ENCODE results near the gene TKFC. TPM values are rescaled to one million over a fixed set of nuclear protein-coding genes. Genes with fewer than 3 reads are reported as not detected.

TKFC gene
- polyA plus RNA-seq, 1 of the 3 experiments (the other 2 are of a cell fraction): 72.0 TPM

GRCh38 chr11:61357233-61357893, 24.3 kb downstream of the TKFC start (continued):
- TF ChIP-seq TCF12 (IDR thresholded peaks at IDR 0.05) (no peak), PBX3 (IDR thresholded peaks at IDR 0.05) (no peak), CHD2 (IDR thresholded peaks at IDR 0.05; ENCODE audit: low read length, partially characterized antibody) (no peak), FOXJ3 (CRISPR knock-in tag; IDR thresholded peaks at IDR 0.05) (no peak)

DNA sequence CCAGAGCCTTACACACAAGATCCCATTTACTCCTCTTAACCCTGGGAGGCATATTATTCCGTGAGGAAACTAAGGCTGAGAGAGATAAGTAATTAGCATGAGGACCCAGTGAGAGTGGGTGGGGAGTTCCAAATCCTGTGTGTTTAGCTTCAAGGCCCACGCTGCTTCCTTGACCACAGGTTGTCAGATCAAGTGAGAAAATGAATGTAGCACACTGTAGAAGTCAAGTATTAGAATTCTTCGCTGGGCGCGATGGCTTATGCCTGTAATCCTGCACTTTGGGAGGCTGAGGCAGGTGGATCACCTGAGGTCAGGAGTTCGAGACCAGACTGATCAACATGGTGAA, 24.8 kb downstream of the TKFC start:
- Histone ChIP-seq H3K9ac (no peak overlapping the region), H2AFZ (ENCODE audit: low read depth) (no peak overlapping the region), H3K79me2 (ENCODE audit: insufficient read depth) (peaks cover 29% of the 10 kb centered on the region), H4K20me1 (ENCODE audit: insufficient read depth) (no peaks in the 10 kb centered on the region), H3K4me3 (ENCODE audit: low read depth in 2 of 2, low read length in 1 of 2) (no peak overlapping the region), H3K4me1 (ENCODE audit: control insufficient read depth in 1 of 2, insufficient read depth in 2 of 2, low read depth in 1 of 2, low read length in 1 of 2) (peaks cover 0 to 14% of the 10 kb centered on the region in 2 experiments; a peak in 1 of 4 replicates), H3K36me3 (replicated peaks in 1 of 2; ENCODE audit: control insufficient read depth in 1 of 2, insufficient read depth in 2 of 2, low read length in 1 of 2) (peaks cover 5 to 10% of the 10 kb centered on the region in 2 experiments), H3F3A (replicated peaks; ENCODE audit: insufficient read depth) (peaks cover 6% of the 10 kb centered on the region), H3K27me3 (ENCODE audit: insufficient read depth) (no peaks in the 10 kb centered on the region), H3K27ac (ENCODE audit: low read depth in 2 of 2, low read length in 1 of 2) (no peak overlapping the region), H3K9me2 (no peaks in the 10 kb centered on the region), H3K4me2 (no peak overlapping the region), H3K9me3 (no peaks in the 10 kb centered on the region)
- 99% methylated on average over 6 of the region's 6 CpGs for WGBS (ENCODE audit: low lambda C conversion rate)
- no peak for DNase-seq
- ChIA-PET POLR2A (interaction anchor here (0.9 to 1.8 kb wide), 2 partner anchors 21 to 24 kb away, joined by 3 to 4 read pairs; no protein-coding TSS in a partner anchor), CTCF (interaction anchor here (0.7 to 5.8 kb wide), 4 partner anchors 16 to 28 kb away, joined by 3 to 29 read pairs (median 4); no protein-coding TSS in a partner anchor)
- TF ChIP-seq FOXM1 (IDR thresholded peaks at IDR 0.05; ENCODE audit: low read depth) (no peak), CHD2 (IDR thresholded peaks at IDR 0.05; ENCODE audit: low read length, partially characterized antibody) (no peak), REST (IDR thresholded peaks at IDR 0.05; ENCODE audit: low read depth, low read length) (no peak), SMC3 (IDR thresholded peaks at IDR 0.05; ENCODE audit: low read depth, low read length) (no peak), FOSL2 (IDR thresholded peaks at IDR 0.05; ENCODE audit: borderline replicate concordance, low read depth) (no peak), EZH2phosphoT487 (IDR thresholded peaks at IDR 0.05; ENCODE audit: borderline replicate concordance, low read depth) (no peak), TAF1 (IDR thresholded peaks at IDR 0.05; ENCODE audit: borderline replicate concordance, low read depth, low read length) (no peak), ZBTB33 (IDR thresholded peaks at IDR 0.05; ENCODE audit: borderline replicate concordance, low read depth) (no peak)
